ENCODE results near the gene TXNDC2.

TXNDC2 gene

GRCh38 chr18:9874728-9875127 is 11.0 kb upstream of the TXNDC2 start:
- no peaks in the 10 kb centered on the region for H3K79me1 ChIP-seq (replicated peaks; ENCODE audit: low read length, poor library complexity, severe bottlenecking)
- no peak overlapping the region for H3K4me2 ChIP-seq (ENCODE audit: low read length, poor library complexity, severe bottlenecking)
- H3K23ac ChIP-seq (ENCODE audit: low read length in 2 of 2): no peak overlapping the region
- no peak overlapping the region for H2BK120ac ChIP-seq (ENCODE audit: low read depth, low read length)
- H3K27me3 ChIP-seq (ENCODE audit: control insufficient read depth in 1 of 2, insufficient read depth in 1 of 2, low read length in 2 of 2): no peaks in the 10 kb centered on the region
- H2AFZ ChIP-seq (ENCODE audit: low read depth, low read length): no peak overlapping the region
- peaks cover 2% of the 10 kb centered on the region for H3K4me1 ChIP-seq (ENCODE audit: control insufficient read depth, insufficient read depth, low read depth, low read length)
- H3K36me3 ChIP-seq (ENCODE audit: control insufficient read depth in 1 of 2, insufficient read depth in 2 of 2, low read depth in 1 of 2, low read length in 2 of 2): no peaks in the 10 kb centered on the region
- H3K9me3 ChIP-seq (ENCODE audit: control insufficient read depth, low read length): no peaks in the 10 kb centered on the region
- H3K4ac ChIP-seq (ENCODE audit: low read depth in 1 of 2, low read length in 2 of 2): no peak overlapping the region
- no peak overlapping the region for H2BK5ac ChIP-seq (ENCODE audit: low read depth, low read length, poor library complexity, severe bottlenecking)
- no peak overlapping the region for H4K8ac ChIP-seq (ENCODE audit: low read length)
- H4K91ac ChIP-seq (ENCODE audit: low read length): no peak overlapping the region
- no peak overlapping the region for H2BK12ac ChIP-seq (ENCODE audit: low read length in 2 of 2)
- no CpG with 5 or more reads among the region's 1 CpG for WGBS
- no peak overlapping the region for H3K4me3 ChIP-seq (ENCODE audit: insufficient read depth in 1 of 2, low read depth in 1 of 2, low read length in 2 of 2)
- H3K27ac ChIP-seq (ENCODE audit: low read length, poor library complexity, severe bottlenecking): no peak overlapping the region
- no peak overlapping the region for H3K14ac ChIP-seq (ENCODE audit: low read length in 2 of 2)
- H3K18ac ChIP-seq (ENCODE audit: low read depth in 1 of 2, low read length in 2 of 2): no peak overlapping the region
- DNase-seq: no peak
- no peak overlapping the region for H2AK5ac ChIP-seq (ENCODE audit: low read length, severe bottlenecking)
- H2BK15ac ChIP-seq (ENCODE audit: low read depth, poor library complexity, severe bottlenecking): no peak overlapping the region
- H3K9ac ChIP-seq (ENCODE audit: low read length): no peak overlapping the region

- Histone ChIP-seq H3K79me1 (replicated peaks; ENCODE audit: low read length, poor library complexity, severe bottlenecking) (no peaks in the 10 kb centered on the region), H3K36me3 (ENCODE audit: control insufficient read depth in 1 of 2, insufficient read depth in 2 of 2, low read depth in 1 of 2, low read length in 2 of 2) (no peaks in the 10 kb centered on the region), H2BK5ac (ENCODE audit: low read depth, low read length, poor library complexity, severe bottlenecking) (no peak overlapping the region), H3K14ac (ENCODE audit: low read length in 2 of 2) (no peak overlapping the region), H3K4me2 (ENCODE audit: low read length, poor library complexity, severe bottlenecking) (no peak overlapping the region), H3K18ac (ENCODE audit: low read depth in 1 of 2, low read length in 2 of 2) (no peak overlapping the region), H3K9ac (ENCODE audit: low read length) (peak overlapping the region; percentile 96), H3K4me3 (ENCODE audit: insufficient read depth in 1 of 2, low read depth in 1 of 2, low read length in 2 of 2) (peak overlapping the region in 1 of 2 experiments; percentile 74), H3K4ac (ENCODE audit: low read depth in 1 of 2, low read length in 2 of 2) (no peak overlapping the region), H3K23ac (ENCODE audit: low read length in 2 of 2) (no peak overlapping the region), H2AFZ (ENCODE audit: low read depth, low read length) (no peak overlapping the region), H3K9me3 (ENCODE audit: control insufficient read depth, low read length) (no peaks in the 10 kb centered on the region), H2BK120ac (ENCODE audit: low read depth, low read length) (no peak overlapping the region), H2BK15ac (ENCODE audit: low read depth, poor library complexity, severe bottlenecking) (no peak overlapping the region), H3K27ac (ENCODE audit: low read length, poor library complexity, severe bottlenecking) (no peak overlapping the region), H3K27me3 (ENCODE audit: control insufficient read depth in 1 of 2, insufficient read depth in 1 of 2, low read length in 2 of 2) (no peaks in the 10 kb centered on the region), H4K91ac (ENCODE audit: low read length) (no peak overlapping the region), H3K4me1 (ENCODE audit: control insufficient read depth, insufficient read depth, low read depth, low read length) (no peaks in the 10 kb centered on the region), H2BK12ac (ENCODE audit: low read length in 2 of 2) (no peak overlapping the region), H2AK5ac (ENCODE audit: low read length, severe bottlenecking) (no peak overlapping the region), H4K8ac (ENCODE audit: low read length) (no peak overlapping the region)
- DNase-seq: no peak
- WGBS: 71% methylated on average over 1 of the region's 2 CpGs
These were observed 9.4 kb upstream of the TXNDC2 start for GRCh38 chr18:9876212-9876866.

- Histone ChIP-seq H3K4ac (ENCODE audit: low read depth in 1 of 2, low read length in 2 of 2) (no peak overlapping the region), H2AK5ac (ENCODE audit: low read length, severe bottlenecking) (no peak overlapping the region), H3K9me3 (ENCODE audit: control insufficient read depth, low read length) (no peaks in the 10 kb centered on the region), H3K36me3 (ENCODE audit: control insufficient read depth in 1 of 2, insufficient read depth in 2 of 2, low read depth in 1 of 2, low read length in 2 of 2) (no peaks in the 10 kb centered on the region), H3K14ac (ENCODE audit: low read length in 2 of 2) (peak overlapping the region in 1 of 2 experiments; percentile 55), H2AFZ (ENCODE audit: low read depth, low read length) (no peak overlapping the region), H3K79me1 (replicated peaks; ENCODE audit: low read length, poor library complexity, severe bottlenecking) (no peaks in the 10 kb centered on the region), H2BK5ac (ENCODE audit: low read depth, low read length, poor library complexity, severe bottlenecking) (no peak overlapping the region), H4K8ac (ENCODE audit: low read length) (peak overlapping the region; percentile 81), H3K18ac (ENCODE audit: low read depth in 1 of 2, low read length in 2 of 2) (peak overlapping the region; percentile 62 to 72), H2BK15ac (ENCODE audit: low read depth, poor library complexity, severe bottlenecking) (peak overlapping the region; percentile 63), H2BK120ac (ENCODE audit: low read depth, low read length) (no peak overlapping the region), H3K4me1 (ENCODE audit: control insufficient read depth, insufficient read depth, low read depth, low read length) (no peaks in the 10 kb centered on the region), H2BK12ac (ENCODE audit: low read length in 2 of 2) (peak overlapping the region in 1 of 2 experiments; percentile 77), H3K23ac (ENCODE audit: low read length in 2 of 2) (no peak overlapping the region), H3K9ac (ENCODE audit: low read length) (peak overlapping the region; percentile 96), H3K27me3 (ENCODE audit: control insufficient read depth in 1 of 2, insufficient read depth in 1 of 2, low read length in 2 of 2) (no peaks in the 10 kb centered on the region), H3K4me3 (ENCODE audit: insufficient read depth in 1 of 2, low read depth in 1 of 2, low read length in 2 of 2) (peak overlapping the region in 1 of 2 experiments; percentile 74), H4K91ac (ENCODE audit: low read length) (no peak overlapping the region), H3K4me2 (ENCODE audit: low read length, poor library complexity, severe bottlenecking) (peak overlapping the region; percentile 76), H3K27ac (ENCODE audit: low read length, poor library complexity, severe bottlenecking) (peak overlapping the region; percentile 79)
- 12% methylated on average over 9 of the region's 9 CpGs for WGBS
- peak; percentile 93 for DNase-seq
These were observed 8.7 kb upstream of the TXNDC2 start for GRCh38 chr18:9876867-9877654.

GRCh38 chr18:9877655-9878014 is 8.1 kb upstream of the TXNDC2 start:
- H4K8ac ChIP-seq (ENCODE audit: low read length): no peak overlapping the region
- no peak overlapping the region for H4K91ac ChIP-seq (ENCODE audit: low read length)
- H3K79me1 ChIP-seq (replicated peaks; ENCODE audit: low read length, poor library complexity, severe bottlenecking): no peaks in the 10 kb centered on the region
- no peaks in the 10 kb centered on the region for H3K9me3 ChIP-seq (ENCODE audit: control insufficient read depth, low read length)
- H2BK12ac ChIP-seq (ENCODE audit: low read length in 2 of 2): no peak overlapping the region
- H3K27ac ChIP-seq (ENCODE audit: low read length, poor library complexity, severe bottlenecking): no peak overlapping the region
- H2AFZ ChIP-seq (ENCODE audit: low read depth, low read length): no peak overlapping the region
- H2AK5ac ChIP-seq (ENCODE audit: low read length, severe bottlenecking): no peak overlapping the region
- H2BK120ac ChIP-seq (ENCODE audit: low read depth, low read length): no peak overlapping the region
- DNase-seq: no peak
- no peak overlapping the region for H3K4ac ChIP-seq (ENCODE audit: low read depth in 1 of 2, low read length in 2 of 2)
- H2BK15ac ChIP-seq (ENCODE audit: low read depth, poor library complexity, severe bottlenecking): no peak overlapping the region
- no peak overlapping the region for H3K14ac ChIP-seq (ENCODE audit: low read length in 2 of 2)
- H3K4me2 ChIP-seq (ENCODE audit: low read length, poor library complexity, severe bottlenecking): no peak overlapping the region
- peak overlapping the region in 1 of 2 experiments; percentile 74 for H3K4me3 ChIP-seq (ENCODE audit: insufficient read depth in 1 of 2, low read depth in 1 of 2, low read length in 2 of 2)
- no peak overlapping the region for H3K18ac ChIP-seq (ENCODE audit: low read depth in 1 of 2, low read length in 2 of 2)
- H3K4me1 ChIP-seq (ENCODE audit: control insufficient read depth, insufficient read depth, low read depth, low read length): no peaks in the 10 kb centered on the region
- H3K9ac ChIP-seq (ENCODE audit: low read length): peak overlapping the region; percentile 96
- no peaks in the 10 kb centered on the region for H3K36me3 ChIP-seq (ENCODE audit: control insufficient read depth in 1 of 2, insufficient read depth in 2 of 2, low read depth in 1 of 2, low read length in 2 of 2)
- H3K27me3 ChIP-seq (ENCODE audit: control insufficient read depth in 1 of 2, insufficient read depth in 1 of 2, low read length in 2 of 2): no peaks in the 10 kb centered on the region
- H2BK5ac ChIP-seq (ENCODE audit: low read depth, low read length, poor library complexity, severe bottlenecking): no peak overlapping the region
- no peak overlapping the region for H3K23ac ChIP-seq (ENCODE audit: low read length in 2 of 2)

All from mesenchymal stem cell (in vitro differentiated cells and primary cell).